Left kidney (tissue), 2 donors: ENCODE results near the gene GMPS. TPM values are rescaled to one million over a fixed set of nuclear protein-coding genes. Genes with fewer than 3 reads are reported as not detected.
A peak's percentile ranks its signal among the peaks of the same experiment; 100 is the strongest.
"Not testable (repeated sequence)": the region's sequence is repeated elsewhere in the genome, so short reads cannot be mapped to it uniquely, and the experiment has no call there.

ENCODE experiments used
- DNase-seq: peaks from one replicate; pipeline ENCODE4 v3.0.0-alpha.2; 2013
- polyA plus RNA-seq: library from polyadenylated mRNA; unstranded; fragments of 120-200 nt; gene quantifications from one replicate; pipeline ENCODE4 v1.2.1, GENCODE V29; 2013; ENCODE audit not compliant: insufficient read length

Gene GMPS
- polyA plus RNA-seq, 1 donor = 79.1 TPM

GRCh38 chr3:155870945-155871745, 695 bp downstream of the GMPS start:
- DNase-seq = peak; percentile 40

DNA sequence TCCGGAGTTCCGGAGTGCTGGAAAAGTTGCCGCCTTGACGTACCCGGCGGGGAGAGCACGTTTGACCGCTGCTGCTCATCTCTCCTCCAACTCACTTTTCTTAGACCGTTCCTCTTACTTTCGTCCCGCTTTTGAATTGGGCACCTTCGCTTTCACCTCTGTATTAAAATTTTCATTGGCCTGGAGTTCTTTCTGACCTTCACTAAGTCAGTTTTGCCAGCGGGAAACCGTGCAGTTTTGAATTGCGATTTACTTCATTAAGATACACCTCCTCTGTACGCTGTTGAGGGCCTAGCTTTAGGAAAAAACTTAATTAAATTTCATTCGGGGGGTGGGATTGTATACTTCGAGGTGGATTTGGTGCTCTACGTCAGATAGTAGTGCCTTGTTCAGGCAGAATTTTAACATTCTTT, 1.3 kb downstream of the GMPS start:
- DNase-seq = peak; percentile 22

GRCh38 chr3:155872904-155873646, 2.6 kb downstream of the GMPS start:
- DNase-seq = no peak

- DNase-seq = no peak
These were observed 5.6 kb downstream of the GMPS start for GRCh38 chr3:155876037-155876436.

- no peak for DNase-seq
These were observed 6.1 kb downstream of the GMPS start for GRCh38 chr3:155876503-155876902.

DNA sequence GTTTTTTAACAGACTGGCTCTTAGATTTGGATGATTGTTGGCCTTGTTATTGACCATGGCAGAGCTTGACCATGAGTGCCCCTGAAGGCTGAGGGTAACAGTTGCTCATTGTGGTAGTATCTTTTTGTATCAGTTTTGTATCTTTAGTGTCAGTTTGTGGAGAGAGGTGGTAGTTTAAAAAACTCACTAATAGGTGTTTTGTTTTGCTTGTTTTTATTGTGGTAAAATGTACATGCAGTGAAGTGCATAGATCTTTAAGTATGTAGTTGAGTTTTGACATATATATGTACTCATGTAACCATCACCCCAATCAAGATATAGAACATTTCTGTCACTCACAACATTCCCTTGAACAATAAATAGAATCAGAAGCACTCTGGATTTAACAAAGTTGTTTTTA, 9.8 kb downstream of the GMPS start:
- DNase-seq = no peak

DNA sequence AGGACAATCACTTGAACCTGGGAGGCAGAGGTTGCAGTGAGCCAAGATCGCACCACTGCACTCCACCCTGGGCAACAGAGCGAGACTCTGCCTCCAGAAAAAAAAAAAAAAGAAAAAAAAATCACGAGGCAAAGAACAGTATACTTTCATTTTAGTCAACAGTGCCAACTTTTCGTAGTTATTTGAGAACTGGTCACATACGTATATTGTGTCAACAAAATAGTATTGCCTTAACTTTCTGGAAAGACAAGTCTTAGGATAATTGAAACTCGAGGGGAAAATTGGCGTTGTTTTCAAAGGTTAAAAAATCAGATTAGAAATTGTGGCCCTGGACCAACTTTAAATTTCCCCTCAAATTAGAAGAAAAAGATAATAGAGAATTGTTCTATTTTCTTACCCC, 13.8 kb downstream of the GMPS start:
- DNase-seq = no peak

DNA sequence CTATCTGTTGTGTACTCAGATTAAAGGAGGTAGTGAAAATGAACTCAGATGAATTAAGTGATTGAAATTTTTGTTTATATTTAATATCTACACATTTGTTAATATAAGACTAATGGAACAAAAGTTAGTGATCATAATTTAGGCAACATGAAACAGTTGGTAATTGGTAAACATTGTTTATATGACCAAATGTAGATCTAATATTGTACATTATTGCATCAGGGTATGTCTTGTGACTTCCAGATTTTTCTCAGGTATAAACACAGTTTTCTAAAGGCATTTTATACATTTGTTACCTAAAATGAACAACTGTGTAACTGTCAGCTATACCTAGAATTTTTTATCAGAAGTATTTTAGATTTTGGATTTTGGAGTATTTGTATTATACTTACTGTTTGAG, 14.8 kb downstream of the GMPS start:
- no peak for DNase-seq

DNA sequence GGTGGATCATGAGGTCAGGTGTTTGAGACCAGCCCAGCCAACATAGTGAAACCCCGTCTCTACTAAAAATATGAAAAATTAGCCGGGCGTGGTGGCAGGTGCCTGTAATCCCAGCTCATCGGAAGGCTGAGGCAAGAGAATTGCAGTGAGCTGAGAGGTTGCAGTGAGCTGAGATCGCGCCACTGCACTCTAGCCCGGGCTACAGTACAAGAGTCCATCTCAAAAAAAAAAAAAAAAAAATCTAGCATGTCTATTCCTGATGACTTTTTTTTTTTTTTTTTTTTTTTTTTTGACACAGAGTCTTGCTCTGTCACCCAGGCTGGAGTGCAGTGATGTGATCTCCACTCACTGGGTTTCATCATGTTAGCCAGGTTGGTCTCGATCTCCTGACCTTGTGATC, 15.9 kb downstream of the GMPS start:
- not testable (repeated sequence) for DNase-seq

DNA sequence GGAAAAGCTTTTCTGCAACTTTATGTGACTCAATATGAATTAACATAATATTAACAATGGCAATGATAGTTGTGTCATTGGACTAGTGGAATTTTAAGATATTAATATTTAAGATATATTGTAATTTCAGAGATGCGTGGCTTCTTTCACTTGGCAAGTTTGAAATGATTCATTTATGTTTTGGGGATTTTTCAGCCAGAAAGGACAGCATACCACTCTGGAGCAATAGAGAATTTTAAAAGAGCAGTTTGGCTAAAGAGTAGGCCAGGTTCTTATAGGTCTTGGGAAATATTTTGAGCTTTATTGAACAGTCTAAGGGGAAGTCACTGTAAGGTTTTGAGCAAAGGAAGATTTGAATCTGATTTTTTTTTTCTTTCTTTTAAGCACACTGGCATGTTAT, 16.5 kb downstream of the GMPS start:
- no peak for DNase-seq

GRCh38 chr3:155889212-155889611, 18.8 kb downstream of the GMPS start:
- no peak for DNase-seq

DNA sequence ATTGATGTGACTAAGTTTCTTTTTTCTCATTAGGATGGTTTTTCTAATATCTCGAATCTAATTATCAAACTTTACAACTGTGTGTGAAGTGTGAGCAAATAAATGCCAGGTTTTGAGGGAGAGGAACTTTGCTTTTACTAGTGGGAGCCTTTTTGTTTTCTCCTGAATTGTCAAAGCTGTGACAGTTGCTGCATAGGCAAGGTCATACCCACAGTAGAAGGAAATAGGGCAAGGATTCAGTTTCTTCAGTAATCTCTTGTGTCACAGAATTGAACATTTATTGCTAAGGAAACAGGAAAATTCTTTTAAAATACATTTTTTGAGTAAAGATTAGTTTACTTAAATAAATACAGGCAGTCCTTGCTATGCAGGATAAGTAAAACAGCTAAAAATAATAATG, 19.5 kb downstream of the GMPS start:
- no peak for DNase-seq

DNA sequence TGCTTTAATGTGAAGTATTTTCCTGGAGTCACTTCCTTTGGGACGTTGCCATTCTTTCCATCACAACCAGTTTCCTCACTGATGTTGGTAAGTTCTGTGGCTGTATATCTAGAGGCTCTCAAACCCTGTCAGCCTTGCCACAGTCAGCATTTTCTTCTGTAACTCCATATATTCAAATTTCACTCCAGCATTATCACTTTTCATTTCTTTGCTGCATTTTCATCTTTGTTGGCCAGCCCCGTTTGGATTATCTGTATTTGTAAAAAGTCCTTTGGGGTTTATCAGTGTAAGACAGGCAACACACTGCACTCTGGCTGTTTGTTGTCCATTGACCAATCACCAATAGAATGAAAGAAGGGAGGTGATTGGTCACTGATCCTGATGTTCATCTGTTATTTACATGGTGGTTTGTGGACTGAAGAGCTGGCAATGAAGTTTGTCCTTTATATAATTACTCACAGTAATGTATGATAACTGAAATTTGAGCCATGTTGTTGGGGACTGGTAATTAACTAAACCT, 20.3 kb downstream of the GMPS start:
- DNase-seq = no peak

DNA sequence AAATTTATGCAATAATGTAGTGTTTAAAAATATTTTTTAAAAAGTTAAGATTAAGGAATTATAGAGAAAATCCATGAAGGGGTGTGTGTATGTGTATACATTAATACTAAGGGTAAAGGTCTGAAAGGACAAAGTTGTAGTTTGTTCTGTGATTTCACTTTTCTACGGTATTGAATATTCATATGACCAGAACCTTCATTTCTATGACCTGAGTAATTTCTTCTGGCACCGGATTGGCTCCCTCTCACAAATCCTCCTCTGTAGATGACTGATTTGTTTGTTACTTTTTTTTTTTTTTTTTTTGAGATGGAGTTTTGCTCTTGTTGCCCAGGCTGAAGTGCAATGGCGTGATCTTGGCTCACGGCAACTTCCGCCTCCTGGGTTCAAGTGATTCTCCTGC, 20.9 kb downstream of the GMPS start:
- no peak for DNase-seq

DNA sequence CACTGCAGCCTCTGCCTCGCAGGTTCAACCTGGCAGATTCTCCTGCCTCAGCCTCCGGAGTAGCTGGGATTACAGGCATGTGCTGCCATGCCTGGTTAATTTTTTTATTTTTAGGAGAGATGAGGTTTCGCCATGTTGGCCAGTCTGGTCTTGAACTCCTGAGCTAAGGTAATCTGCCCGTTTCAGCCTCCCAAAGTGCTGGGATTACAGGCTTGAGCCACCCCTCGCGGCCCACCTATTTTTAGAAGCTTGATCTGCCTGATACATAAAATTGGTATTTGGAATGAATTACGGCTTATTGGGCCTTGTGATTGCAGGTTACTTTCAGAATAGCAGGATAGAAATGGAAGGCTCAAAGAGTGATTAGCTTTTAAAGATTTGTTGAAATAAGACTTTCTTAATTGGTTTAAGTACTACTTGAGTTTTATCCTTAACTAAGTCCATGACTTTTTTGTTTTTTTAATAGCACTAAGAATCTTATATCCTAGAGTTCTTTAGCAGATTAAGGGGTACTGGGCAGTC, 25.0 kb downstream of the GMPS start:
- no peak for DNase-seq

- no peak for DNase-seq
These were observed 36.5 kb downstream of the GMPS start for GRCh38 chr3:155906900-155907299.

DNA sequence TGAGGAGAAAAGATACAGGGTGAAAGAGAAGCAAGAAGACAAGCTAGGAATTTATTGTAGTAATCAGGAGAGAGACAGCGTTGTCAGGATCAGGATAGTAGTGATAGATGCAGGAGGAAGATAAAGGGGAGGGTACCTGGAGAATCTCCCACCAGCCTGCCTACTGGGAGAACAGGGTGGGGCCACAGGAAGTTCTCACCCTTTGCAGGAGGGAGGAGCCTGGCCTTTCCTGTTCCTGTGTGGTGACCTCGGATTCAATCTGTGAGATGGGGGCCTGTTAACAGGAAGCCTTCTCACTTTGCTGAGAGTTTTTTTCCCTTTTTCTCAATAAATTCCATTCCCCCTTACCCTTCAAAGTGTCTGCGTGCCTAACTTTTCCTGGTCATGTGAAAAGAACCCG, 37.6 kb downstream of the GMPS start:
- DNase-seq = no peak

- no peak for DNase-seq
These were observed 38.2 kb downstream of the GMPS start for GRCh38 chr3:155908605-155909004.

DNA sequence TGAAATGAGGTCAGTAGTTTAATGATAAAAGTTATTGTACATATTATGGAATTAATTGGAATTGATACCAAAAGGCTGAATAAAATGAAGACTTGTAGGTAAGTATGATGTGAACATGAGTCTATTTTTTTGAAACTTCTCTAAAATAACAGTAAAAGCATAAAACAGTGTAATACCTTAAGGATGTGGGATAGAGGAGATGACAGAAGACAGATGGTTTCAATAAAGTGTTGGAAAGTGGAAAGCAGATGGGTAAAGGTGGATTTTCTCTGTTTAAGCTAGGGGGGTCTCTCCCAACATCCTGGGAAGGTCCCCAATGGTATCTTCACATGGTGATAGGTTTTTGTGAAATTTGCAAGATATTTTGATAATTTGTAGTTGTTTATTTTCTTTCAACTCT, 41.6 kb downstream of the GMPS start:
- DNase-seq = no peak

DNA sequence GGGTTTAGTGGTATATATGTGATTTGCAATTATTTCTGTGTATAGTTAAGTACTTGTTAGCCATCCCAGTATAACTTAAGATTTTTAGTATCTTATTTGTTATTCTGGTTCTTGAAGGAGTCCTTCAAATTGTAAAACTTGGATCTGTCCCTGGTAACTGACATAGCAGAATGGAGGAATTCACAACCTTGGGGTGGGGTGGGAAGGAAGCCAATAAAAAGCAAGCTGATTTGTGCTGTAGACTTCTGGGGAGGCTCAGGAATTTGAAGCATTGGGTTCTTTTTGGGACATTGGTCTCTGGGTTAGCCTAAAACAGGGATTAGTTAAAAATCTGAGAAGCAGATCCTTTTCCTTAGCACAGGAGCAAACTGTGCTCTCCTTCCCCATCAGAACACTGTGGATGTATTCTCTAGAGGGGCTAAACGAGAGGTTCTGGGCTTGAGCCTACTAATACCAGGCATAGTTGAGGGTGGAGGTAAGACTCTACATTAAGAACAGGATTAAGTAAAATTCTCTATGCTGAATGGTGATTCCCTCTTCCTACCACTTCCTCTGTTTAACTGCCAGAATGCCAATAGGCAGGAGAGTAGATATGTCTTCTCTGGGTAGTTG, 42.2 kb downstream of the GMPS start:
- DNase-seq = no peak

DNA sequence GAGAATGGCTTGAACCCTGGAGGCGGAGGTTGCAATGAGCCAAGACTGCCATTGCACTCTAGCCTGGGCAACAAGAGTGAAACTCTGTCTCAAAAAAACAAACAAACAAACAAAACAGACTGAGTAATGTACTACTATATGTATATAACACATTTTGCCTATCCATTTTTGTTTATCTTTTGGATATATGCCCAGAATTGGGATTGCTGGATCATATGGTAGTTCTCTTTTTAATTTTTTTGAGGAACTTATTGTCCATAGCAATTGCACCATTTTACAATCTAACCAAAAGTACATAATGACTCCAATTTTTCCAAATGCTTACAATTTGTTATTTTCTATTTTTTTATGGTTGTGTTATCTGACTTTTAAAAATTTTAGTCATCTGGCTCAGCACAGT, 47.3 kb downstream of the GMPS start:
- no peak for DNase-seq

DNA sequence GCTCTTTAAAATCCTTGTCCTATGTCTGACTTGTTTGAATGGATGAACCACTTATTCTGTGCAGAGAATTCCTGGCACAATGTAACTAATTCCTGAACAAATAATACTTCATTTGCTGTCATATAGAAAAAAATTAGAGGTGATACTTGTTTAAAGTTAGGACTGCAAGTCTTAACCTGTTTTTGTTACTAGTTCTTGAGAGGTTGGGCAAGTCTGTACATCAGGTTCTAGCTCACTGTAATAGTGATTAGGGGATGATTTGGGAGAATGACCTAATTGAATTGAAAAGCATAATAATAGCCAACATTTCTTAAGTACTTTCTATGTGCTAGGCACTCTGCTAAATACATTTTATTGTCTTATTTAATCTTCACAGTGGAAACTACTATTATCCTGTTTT, 49.3 kb downstream of the GMPS start:
- no peak for DNase-seq

- DNase-seq = no peak
These were observed 51.0 kb downstream of the GMPS start for GRCh38 chr3:155921486-155921885.
